ENCODE measurements around the gene SYT9. TPM values are rescaled to one million over a fixed set of nuclear protein-coding genes. Genes with fewer than 3 reads are reported as not detected.

Gene SYT9
- total RNA-seq, 1 donor from 2014 or later, result 0.16 TPM

GRCh38 chr11:7220636-7221035 lies 31.1 kb upstream of the SYT9 start:
- H3K4me3 Mint-ChIP-seq (ENCODE audit: unreplicated experiment), result no peak overlapping the region

GRCh38 chr11:7222619-7223018 lies 29.1 kb upstream of the SYT9 start:
- no peak for TF ChIP-seq EZH2 (IDR thresholded peaks at IDR 0.05; ENCODE audit: insufficient read depth, low read length)
- TF ChIP-seq, protein P1, sequence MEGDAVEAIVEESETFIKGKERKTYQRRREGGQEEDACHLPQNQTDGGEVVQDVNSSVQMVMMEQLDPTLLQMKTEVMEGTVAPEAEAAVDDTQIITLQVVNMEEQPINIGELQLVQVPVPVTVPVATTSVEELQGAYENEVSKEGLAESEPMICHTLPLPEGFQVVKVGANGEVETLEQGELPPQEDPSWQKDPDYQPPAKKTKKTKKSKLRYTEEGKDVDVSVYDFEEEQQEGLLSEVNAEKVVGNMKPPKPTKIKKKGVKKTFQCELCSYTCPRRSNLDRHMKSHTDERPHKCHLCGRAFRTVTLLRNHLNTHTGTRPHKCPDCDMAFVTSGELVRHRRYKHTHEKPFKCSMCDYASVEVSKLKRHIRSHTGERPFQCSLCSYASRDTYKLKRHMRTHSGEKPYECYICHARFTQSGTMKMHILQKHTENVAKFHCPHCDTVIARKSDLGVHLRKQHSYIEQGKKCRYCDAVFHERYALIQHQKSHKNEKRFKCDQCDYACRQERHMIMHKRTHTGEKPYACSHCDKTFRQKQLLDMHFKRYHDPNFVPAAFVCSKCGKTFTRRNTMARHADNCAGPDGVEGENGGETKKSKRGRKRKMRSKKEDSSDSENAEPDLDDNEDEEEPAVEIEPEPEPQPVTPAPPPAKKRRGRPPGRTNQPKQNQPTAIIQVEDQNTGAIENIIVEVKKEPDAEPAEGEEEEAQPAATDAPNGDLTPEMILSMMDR (IDR thresholded peaks at IDR 0.05; ENCODE audit: insufficient read depth, low read depth, low read length), result no peak
- Mint-ChIP-seq H3K27ac (ENCODE audit: unreplicated experiment) (no peak overlapping the region), H3K4me3 (ENCODE audit: unreplicated experiment) (no peak overlapping the region), H3K36me3 (ENCODE audit: low read depth, unreplicated experiment) (no peaks in the 10 kb centered on the region), H3K4me1 (ENCODE audit: low read depth, unreplicated experiment) (no peaks in the 10 kb centered on the region), H3K9me3 (ENCODE audit: unreplicated experiment) (peaks cover 2% of the 10 kb centered on the region), H3K27me3 (ENCODE audit: low read depth, unreplicated experiment) (peaks cover 17% of the 10 kb centered on the region)
- no peak for FAIRE-seq
- Histone ChIP-seq H3K4me2 (ENCODE audit: low read length) (no peak overlapping the region), H3K27me3 (ENCODE audit: insufficient read depth, low read length) (no peaks in the 10 kb centered on the region), H3K9ac (ENCODE audit: low read length) (no peak overlapping the region), H3K9me3 (ENCODE audit: insufficient read depth, low read depth, low read length) (no peaks in the 10 kb centered on the region), H3K4me1 (ENCODE audit: insufficient read depth, low read length) (no peaks in the 10 kb centered on the region), H2AFZ (ENCODE audit: low read depth, low read length) (no peak overlapping the region), H3K36me3 (ENCODE audit: insufficient read depth, low read length) (no peaks in the 10 kb centered on the region), H3K4me3 (ENCODE audit: insufficient read depth, low read depth, low read length) (no peak overlapping the region), H4K20me1 (ENCODE audit: insufficient read depth, low read length) (no peaks in the 10 kb centered on the region), H3K79me2 (ENCODE audit: insufficient read depth, low read length) (no peaks in the 10 kb centered on the region), H3K27ac (ENCODE audit: low read depth, low read length) (no peak overlapping the region)
- DNase-seq (ENCODE audit: low read depth), result no peak

More at GRCh38 chr11:7220636-7221035, 31.1 kb upstream of the SYT9 start:
- Mint-ChIP-seq H3K9me3 (ENCODE audit: unreplicated experiment) (peaks cover 2% of the 10 kb centered on the region), H3K27ac (ENCODE audit: unreplicated experiment) (no peak overlapping the region), H3K36me3 (ENCODE audit: low read depth, unreplicated experiment) (no peaks in the 10 kb centered on the region), H3K4me1 (ENCODE audit: low read depth, unreplicated experiment) (no peaks in the 10 kb centered on the region), H3K27me3 (ENCODE audit: low read depth, unreplicated experiment) (peaks cover 17% of the 10 kb centered on the region)
- H3K27me3 ChIP-seq (ENCODE audit: insufficient read depth, low read length), result no peaks in the 10 kb centered on the region
- no peaks in the 10 kb centered on the region for H3K79me2 ChIP-seq (ENCODE audit: insufficient read depth, low read length)
- no peaks in the 10 kb centered on the region for H3K36me3 ChIP-seq (ENCODE audit: insufficient read depth, low read length)
- H3K9ac ChIP-seq (ENCODE audit: low read length), result no peak overlapping the region
- DNase-seq (ENCODE audit: low read depth), result no peak
- no peaks in the 10 kb centered on the region for H3K4me1 ChIP-seq (ENCODE audit: insufficient read depth, low read length)
- TF ChIP-seq, protein P1 (IDR thresholded peaks at IDR 0.05; ENCODE audit: insufficient read depth, low read depth, low read length), result no peak
- TF ChIP-seq EZH2 (IDR thresholded peaks at IDR 0.05; ENCODE audit: insufficient read depth, low read length), result no peak
- no peaks in the 10 kb centered on the region for H4K20me1 ChIP-seq (ENCODE audit: insufficient read depth, low read length)
- H3K4me2 ChIP-seq (ENCODE audit: low read length), result no peak overlapping the region
- H3K4me3 ChIP-seq (ENCODE audit: insufficient read depth, low read depth, low read length), result no peak overlapping the region
- no peak overlapping the region for H2AFZ ChIP-seq (ENCODE audit: low read depth, low read length)
- no peaks in the 10 kb centered on the region for H3K9me3 ChIP-seq (ENCODE audit: insufficient read depth, low read depth, low read length)
- no peak for FAIRE-seq
- H3K27ac ChIP-seq (ENCODE audit: low read depth, low read length), result no peak overlapping the region

GRCh38 chr11:7239877-7240276 lies 11.8 kb upstream of the SYT9 start:
- Mint-ChIP-seq H3K9me3 (ENCODE audit: unreplicated experiment) (no peaks in the 10 kb centered on the region), H3K27ac (ENCODE audit: unreplicated experiment) (no peak overlapping the region), H3K4me1 (ENCODE audit: low read depth, unreplicated experiment) (peaks cover 2% of the 10 kb centered on the region), H3K36me3 (ENCODE audit: low read depth, unreplicated experiment) (no peaks in the 10 kb centered on the region), H3K27me3 (ENCODE audit: low read depth, unreplicated experiment) (peaks cover 35% of the 10 kb centered on the region), H3K4me3 (ENCODE audit: unreplicated experiment) (no peak overlapping the region)
- H4K20me1 ChIP-seq (ENCODE audit: insufficient read depth, low read length), result no peaks in the 10 kb centered on the region
- H3K4me1 ChIP-seq (ENCODE audit: insufficient read depth, low read length), result no peaks in the 10 kb centered on the region
- no peaks in the 10 kb centered on the region for H3K27me3 ChIP-seq (ENCODE audit: insufficient read depth, low read length)
- H2AFZ ChIP-seq (ENCODE audit: low read depth, low read length), result no peak overlapping the region
- DNase-seq (ENCODE audit: low read depth), result no peak
- H3K36me3 ChIP-seq (ENCODE audit: insufficient read depth, low read length), result no peaks in the 10 kb centered on the region
- H3K4me3 ChIP-seq (ENCODE audit: insufficient read depth, low read depth, low read length), result no peak overlapping the region
- FAIRE-seq, result no peak
- H3K9me3 ChIP-seq (ENCODE audit: insufficient read depth, low read depth, low read length), result no peaks in the 10 kb centered on the region
- no peak overlapping the region for H3K27ac ChIP-seq (ENCODE audit: low read depth, low read length)
- TF ChIP-seq EZH2 (IDR thresholded peaks at IDR 0.05; ENCODE audit: insufficient read depth, low read length), result no peak
- TF ChIP-seq, protein P1 (IDR thresholded peaks at IDR 0.05; ENCODE audit: insufficient read depth, low read depth, low read length), result no peak
- no peak overlapping the region for H3K4me2 ChIP-seq (ENCODE audit: low read length)
- no peak overlapping the region for H3K9ac ChIP-seq (ENCODE audit: low read length)
- H3K79me2 ChIP-seq (ENCODE audit: insufficient read depth, low read length), result no peaks in the 10 kb centered on the region

Measured in astrocyte (in vitro differentiated cells and primary cell).